CD4-positive, alpha-beta T cell treated with Interleukin-4 for 4 hours (primary cell): Measurements from ENCODE around the gene ABHD5.
A peak's percentile ranks its signal among the peaks of the same experiment; 100 is the strongest.

Source experiments
- DNase-seq: peaks from one replicate; pipeline ENCODE4 v3.0.0-alpha.2; 2020

Gene ABHD5

DNA sequence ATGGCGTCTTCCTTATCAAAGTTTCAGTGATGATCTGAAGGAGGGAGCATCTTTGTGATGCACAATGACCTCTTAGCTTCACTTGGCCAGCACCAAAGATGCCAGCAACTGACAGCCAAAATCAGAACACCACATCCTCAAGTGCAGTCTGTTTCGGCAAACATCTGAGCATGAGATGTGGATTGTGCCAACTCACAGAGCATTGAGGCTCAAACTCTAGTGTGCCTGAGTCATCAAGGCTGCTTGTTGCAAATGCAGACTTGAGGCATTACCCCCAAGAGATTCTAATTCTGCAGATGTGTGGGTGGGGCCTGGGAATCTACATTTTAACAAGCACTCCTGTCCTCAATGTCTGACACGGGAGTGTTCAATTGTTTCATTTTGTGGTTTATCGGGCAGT lies 35.8 kb downstream of the ABHD5 start:
- no peak for DNase-seq

DNA sequence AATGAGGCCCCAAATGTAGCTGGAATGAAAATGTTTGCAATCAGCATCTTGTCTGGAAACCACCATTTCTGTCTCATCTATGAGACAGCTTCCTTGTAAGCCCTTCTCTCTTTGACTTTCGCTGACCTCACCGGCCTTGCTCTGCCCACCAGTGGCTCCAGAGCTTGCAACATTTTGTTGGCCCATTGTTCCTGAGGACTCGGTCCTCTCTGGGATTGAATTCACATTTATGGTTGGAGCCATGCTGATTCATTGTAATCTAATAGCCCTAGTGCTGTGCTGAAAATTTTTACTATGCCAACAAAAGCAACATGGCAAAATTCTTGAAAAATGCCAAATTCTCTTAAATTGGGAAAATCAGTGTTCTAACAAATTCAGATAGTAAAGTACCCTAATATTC lies 37.2 kb downstream of the ABHD5 start:
- no peak for DNase-seq

DNA sequence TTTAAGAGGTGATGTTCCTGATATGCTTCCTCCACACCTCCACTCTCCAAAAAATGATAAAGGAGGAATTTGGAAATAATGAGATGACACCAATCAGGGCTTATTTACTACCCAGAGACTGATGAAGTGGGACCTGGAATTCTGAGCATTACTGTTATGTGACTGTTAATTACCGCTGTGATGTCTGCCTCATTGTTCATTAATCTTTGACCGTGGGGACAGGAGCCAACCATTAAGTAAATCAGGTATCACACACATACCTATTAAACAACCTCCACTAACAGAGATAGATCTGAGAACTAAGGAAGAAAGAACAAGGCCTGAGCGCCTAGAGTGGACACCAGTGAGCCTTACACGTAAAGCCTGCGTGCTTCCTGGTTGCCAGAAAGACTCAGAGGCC lies 37.7 kb downstream of the ABHD5 start:
- no peak for DNase-seq

DNA sequence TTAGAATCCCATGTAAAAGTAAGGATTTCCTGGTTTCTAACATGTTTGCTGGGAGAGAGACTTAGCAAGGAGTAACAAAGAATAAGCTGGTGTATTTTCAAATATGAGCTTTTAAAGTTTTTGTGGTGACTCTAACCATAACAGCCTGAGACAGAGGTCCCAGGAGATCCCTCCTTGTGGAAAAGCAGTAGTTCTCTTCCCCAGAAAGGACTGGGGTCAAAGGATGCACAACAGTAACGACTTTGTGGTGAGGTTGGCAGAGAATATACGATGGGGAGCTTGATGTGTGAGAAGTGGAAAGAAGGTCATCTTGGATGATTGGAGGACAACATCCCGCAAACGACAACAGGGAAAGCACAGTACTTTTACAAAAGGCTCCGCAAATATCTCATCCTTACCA lies 38.2 kb downstream of the ABHD5 start:
- no peak for DNase-seq

DNA sequence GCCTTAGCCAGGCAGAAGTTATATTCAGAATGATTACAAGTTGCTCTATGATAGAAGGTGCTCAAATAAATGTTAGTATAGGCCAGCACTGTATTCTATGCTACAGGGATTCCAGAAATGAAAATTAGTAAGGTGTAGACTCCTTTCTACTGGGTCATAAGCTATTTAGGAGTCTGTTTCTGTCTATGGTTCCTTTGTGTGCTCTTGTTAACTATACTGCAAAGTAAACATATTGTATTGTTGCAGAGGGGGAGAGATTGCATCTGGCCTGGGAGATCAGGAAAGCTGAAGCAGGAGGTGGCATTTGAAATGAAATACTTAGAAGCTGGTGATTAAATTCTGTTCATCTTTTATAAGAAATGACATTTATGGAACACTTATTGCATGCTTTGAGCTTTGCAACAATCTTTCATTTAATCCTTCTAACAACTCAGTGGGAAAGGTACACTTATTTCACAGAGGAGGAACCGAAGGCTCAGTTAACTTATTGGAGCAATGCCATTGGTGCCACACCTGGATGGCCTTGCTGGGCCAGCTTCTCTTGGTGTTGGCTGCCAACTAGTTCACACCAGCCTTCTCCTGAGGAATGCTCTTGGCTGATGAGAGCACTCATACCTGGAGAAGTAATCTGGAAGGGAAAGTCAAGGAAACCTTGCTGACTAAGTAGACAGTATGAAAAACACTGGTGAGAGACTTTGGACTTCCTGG lies 39.1 kb downstream of the ABHD5 start:
- no peak for DNase-seq

DNA sequence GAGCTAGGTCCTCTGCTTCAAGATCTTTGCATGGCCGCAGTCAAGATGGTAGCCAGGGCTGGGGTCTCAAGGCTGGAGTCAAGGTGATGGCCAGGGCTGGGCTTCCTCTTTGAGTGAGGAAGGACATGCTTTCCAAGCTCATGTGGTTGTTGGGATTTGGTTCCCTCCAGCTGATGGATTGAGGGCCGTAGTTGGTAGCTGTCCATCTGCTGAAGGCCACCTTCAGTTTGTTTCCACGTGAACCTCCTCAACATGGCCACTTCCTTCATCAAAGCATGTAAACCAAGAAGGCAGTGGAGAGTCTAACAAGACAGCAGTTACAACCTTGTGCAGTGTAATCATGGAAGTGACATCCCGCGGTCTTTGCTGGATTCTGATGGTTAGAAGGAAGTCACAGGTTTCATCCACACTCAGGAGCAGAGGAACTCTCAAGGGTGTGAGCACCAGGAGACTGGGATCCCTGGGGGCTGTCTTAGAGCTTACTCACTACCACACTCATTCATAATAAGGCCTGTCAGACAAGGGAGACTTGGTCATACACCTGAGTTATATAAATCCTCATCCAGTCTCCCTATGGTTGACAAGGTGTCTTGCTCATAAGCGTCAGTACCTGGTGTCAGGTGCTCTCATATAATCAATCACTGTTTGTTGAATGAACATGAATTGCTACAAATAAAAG lies 42.1 kb downstream of the ABHD5 start:
- DNase-seq, result no peak

DNA sequence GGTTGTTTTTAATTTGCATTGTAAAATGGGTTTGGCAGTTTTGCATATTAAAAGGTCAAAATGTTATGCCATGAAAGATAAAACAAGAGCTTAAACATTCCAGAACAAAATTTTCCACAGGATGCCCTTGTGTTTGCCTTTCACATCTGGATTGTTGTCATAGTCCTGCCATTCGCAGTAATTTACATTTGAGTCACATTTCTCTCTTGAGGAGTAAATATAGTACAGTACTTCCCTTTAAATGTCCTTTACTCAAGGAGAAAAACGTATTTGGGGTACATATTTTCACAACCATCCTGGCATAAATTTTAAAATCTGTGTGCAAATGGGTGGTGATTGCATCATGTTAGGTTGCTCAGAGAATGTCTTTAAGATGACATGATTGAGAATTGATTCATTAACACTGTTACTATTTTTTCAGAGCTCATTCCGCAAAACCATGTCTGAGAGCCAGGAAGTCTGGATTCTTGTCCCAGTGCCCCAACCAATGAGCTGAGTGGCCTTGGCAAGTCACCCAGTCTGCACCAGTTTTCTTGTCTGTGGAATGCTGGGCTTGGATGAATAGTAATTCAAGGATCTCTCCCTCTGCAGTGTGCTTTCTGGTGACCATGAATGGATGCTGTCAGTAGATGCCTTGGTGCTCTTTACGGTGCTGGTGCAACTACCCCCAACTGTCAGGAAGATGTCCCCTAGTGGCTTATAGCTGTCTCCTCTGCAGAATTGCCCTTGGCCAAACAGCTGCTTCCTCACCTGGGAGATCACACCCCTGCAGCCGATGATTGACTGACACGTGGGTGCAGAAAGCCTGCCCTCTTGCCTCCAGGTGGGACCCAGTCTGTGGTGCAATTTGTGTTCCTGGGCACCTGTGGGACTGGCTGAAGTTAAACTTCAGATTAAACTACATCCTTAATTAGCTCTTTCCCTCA lies 43.0 kb downstream of the ABHD5 start:
- DNase-seq, result no peak

DNA sequence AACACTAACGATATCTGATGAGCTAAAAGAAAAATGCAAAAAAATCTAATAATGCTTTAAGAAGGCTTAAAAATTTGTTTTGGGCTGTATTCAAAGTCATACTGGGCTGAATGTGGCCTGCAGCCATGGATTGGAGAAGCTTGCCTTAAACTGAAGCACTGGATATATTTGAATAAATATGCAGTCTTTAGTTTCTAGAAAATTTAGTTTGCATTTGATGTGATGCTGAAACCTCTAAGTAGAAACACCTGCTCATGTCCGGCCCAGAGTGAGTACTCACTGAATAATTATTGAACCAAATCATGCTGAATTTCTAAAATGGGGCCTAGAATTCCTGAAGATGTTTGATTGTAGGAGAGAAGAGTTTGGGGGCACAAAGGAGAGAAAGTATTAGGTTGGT lies 43.9 kb downstream of the ABHD5 start:
- no peak for DNase-seq

DNA sequence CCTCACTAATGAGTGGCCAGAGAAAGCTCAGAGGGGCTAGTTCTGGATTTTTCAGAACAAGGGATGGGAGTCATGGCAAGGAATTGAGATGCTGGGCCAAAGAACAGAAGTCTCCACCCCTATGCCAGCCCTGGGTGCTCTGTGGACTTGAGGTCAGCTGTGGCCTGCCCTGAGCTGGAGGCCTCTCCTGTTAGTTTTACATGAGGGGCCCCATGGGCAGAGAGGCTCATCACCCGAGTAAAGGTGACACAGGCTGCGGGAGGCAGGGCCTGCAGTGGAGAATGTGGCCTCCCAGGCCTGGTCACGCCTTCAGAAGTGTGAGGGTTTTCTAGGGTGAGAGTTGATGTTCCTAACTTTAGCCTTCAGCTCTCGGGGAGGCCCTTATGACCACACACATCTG lies 44.9 kb downstream of the ABHD5 start:
- DNase-seq, result no peak

DNA sequence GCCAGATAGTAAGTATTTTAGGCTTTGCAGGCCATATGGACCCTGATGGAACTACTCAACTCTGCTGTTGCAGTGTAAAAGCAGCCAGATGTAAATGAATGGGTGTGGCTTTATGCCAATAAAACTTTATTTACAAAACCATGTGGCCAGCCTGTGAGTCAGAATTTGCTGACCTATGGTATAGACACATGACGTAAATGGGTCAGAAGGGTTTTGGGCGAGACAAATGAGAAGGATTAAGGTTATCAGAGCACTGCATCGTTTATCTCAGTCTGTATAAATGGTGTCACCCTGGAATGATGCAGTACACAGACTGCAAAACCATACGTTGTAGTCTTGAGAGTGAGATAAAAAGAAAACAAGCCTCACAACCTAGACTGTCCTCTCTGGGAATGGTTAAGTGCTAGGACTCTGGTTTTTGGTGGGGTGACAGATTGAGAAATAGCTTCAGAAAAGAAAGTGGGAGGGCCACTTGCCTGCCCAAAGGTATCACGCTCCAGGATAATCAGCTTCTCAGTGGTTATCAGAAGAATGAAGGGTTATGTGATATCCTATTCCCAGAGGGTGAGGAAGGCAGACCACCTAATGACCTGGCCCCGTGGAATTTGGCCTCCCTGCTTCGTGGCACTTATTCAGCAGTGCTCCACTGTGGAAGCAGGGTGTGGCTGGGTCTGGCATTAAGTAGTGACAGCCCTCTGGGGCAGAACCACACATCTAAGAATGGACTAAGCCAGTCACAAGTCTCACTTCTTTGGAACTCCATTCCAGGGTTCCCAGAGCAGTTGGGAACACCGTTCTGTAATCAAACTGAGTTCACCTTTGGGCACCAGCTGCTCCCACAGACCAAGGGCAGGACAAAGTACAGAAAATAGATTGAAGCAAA lies 46.1 kb downstream of the ABHD5 start:
- DNase-seq, result no peak

DNA sequence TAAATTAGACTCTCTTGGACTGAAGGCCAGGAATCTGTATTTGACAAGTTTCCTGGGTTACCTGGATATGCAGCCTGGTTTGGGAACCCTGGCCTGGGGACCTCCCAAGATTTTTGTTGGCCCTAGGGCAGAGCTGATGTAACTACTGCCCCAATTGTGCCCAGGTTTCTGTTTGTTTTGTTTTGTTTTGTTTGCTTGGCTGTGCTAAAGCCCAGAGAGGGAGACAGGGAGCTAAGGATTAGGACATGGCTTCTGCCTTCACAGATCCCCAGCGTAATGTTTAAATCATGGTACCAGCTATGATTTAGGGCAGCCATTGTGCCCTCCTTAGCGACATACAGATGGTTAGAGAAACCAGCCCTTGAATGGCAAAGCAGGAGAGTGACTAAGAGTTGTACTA lies 47.6 kb downstream of the ABHD5 start:
- DNase-seq, result no peak

DNA sequence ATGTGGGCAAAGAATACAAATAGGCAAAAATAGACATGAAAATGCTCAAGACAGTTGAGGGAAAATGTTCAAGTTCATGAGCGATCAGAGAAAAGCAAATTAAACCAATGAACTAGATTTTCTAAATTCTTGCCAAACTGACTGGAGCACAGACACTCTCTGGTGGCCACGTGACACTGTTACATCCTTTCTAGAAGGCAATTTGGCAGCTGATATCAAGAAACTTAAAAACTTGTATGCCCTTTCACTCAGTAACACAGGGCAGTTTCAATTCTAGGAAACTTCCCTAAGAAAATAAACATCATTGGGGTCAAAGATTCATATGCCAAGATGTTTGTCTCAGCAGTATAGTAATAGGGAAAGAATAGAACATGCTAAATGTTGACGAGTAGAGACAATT lies 52.2 kb downstream of the ABHD5 start:
- no peak for DNase-seq

DNA sequence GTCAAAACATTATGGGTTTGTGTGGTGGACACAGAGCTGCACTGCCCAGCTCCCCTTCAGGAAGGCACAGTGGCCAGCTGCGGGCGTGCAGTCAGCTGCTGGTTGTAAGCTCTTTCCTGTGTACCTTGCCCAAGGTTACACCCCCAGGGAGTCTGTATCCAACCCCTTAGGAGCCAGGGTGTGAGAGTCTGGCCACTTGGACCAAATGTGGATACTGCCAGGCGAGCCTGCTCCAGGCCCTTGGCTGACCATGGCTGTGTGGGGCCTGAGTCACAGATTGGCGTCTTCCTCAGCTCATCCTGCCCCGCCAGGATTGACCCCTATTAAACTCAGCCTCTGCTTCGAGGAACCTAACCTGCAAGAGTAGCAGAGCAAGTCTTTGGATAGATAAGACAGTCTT lies 56.9 kb downstream of the ABHD5 start:
- no peak for DNase-seq

DNA sequence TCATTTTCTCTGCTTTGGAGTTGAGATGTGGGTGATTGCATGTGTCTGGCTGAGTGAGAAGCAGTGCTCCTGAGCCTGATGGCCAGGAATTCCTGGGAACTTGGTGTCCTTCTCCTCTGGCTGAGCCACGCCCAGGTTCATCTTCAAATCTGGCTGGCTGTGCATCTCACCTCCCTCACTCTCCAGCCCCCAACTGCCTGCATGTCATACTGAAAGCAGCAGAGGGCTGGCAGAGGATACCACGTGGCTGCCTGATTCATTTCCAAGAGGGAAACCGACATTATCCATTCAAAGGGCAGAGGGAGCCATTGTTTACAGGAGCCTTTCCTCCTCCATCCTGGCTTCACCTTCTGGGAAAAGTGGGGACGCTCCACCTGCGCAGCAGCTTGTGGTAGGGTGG lies 57.4 kb downstream of the ABHD5 start:
- no peak for DNase-seq

DNA sequence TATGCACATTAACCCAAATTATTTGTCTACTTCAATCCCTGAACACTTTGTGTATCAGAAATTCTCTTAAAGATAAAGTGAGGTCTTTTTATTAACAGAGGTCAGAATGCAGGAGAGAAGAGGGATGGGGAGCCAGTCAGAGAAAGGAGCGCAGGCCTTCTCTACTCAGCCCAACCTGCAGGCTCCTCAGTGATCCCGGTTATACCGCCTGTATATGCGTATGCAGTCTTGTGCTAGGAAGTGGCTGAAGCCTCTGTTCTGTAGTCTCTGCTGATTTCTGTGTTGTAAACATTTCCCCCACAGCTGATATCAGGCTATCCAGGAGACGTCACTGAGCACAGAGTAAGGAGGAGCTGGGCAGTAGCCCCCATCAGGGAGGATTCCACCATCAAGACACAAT lies 57.9 kb downstream of the ABHD5 start:
- no peak for DNase-seq

DNA sequence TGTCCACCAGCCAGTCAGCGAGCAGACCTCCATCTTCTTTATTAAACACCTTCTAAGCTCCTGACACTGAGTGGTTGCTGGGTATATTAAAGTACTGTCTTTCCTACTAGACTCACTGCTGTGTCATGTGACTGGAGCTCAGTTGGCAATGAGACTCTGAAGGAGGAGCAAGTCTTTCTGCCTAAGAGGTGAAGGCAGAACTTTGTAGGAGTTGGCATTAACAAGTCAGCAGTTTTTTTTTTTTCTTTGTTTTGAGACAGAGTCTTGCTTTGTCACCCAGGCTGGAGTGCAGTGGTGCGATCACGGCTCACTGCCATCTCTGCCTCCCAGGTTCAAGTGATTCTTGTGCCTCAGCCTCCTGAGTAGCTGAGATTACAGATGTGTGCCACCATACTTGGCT lies 62.2 kb downstream of the ABHD5 start:
- no peak for DNase-seq

DNA sequence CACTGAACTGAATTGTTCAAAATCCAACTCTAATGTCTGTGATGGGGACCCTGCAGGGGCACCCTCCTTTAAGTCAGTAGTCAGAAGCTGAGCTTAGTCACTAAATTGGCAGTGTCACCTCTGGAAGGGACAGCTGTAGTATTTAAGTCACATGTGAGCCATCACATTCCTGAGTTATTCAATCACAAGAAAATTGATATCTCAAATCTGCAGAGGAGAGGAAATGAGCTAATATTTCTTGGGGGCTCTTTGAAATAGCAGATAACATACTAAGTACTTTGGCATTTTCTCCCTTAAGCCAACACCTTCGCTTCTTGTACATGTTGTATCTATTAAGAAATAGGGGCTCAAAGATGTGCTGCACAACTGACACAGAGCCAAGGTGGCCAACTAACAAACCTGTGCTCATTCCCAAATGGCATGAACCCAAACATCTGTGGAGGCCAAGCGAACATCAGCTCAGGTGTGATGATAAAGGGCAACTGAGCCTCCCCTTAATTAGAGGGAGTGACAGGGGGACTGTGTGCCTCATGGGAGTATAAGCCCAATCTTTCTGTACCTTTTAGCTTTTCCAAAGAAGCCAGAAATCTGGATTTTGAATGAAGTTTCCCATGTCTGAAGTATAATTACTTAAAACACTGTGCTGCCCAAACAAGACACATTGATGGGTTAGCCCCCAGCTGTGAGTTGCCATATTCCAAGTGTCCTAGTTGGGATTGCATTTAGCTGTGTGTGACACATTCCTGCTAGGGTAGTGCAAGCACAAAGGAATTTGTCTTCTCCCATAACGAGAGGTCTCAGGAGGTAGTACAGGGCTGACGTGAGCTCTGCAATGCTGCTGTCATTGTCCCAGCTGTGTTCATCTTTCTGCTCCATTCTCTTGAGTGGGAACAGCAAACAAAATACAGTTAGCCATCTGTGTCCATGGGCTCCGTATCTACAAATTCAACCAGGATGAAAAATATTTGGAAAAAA lies 63.3 kb downstream of the ABHD5 start:
- DNase-seq, result no peak

DNA sequence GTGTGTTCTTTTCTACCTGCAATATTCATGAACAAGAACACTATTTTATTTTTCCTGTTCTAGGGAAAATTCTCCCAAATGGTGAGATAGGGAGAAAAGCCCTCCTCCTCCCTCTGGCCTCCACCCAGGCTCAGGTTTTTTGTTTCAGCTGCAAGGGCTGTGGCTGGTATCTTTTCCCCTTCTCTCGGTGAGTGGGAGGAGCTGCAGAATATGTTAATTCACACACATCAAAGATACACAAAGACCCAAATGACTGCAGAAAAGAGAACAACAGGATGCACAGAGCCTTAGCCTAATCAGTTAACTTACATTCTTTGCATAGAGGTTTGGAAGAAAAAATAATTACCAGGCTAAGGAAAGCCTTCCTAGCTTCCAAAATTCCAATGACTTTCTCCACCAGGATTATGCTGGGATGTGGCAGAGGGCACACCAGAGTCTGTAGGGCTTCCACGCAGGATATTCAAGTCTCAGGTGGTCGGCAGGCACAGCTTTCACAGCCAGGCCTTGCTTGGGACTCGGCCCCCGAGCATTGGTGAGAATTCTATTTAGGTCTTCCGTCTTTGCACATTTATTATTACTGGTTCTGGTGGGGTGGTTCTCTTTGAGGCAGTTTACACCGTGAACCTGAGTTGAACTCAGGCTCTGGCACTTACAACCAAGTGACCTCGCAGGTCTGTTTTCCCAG lies 64.9 kb downstream of the ABHD5 start:
- peak; percentile 43 for DNase-seq

DNA sequence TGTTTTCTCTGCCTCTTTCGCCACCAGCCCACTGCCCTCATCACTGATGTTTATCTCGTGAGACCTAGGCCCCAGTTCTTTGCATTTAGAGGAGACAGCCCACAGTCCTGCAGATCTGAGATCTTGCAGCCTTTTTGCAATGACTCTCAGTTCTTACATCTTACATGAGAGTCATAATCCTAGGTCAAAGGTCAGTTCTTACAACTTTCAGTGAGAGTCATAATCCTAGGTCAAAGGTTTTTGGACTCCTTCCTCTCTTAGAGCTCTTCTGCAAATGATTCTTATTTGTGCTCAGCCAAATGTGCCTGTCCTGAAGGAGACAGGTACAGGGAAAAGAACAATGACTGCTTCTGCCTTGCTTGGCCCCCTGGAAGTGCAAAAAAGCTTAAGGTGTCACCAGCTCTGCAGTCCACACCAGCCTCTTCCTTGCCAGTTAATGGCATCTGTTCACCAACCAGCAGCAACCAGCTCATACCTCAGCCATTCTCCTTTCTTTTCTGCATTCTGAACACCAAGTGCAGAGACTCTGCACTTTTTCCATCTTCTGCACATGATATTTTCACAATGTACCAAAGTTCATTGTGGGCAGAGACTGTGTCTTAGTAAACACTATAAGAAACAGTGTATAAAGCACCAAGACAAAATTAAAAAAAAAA lies 67.1 kb downstream of the ABHD5 start:
- DNase-seq, result no peak

DNA sequence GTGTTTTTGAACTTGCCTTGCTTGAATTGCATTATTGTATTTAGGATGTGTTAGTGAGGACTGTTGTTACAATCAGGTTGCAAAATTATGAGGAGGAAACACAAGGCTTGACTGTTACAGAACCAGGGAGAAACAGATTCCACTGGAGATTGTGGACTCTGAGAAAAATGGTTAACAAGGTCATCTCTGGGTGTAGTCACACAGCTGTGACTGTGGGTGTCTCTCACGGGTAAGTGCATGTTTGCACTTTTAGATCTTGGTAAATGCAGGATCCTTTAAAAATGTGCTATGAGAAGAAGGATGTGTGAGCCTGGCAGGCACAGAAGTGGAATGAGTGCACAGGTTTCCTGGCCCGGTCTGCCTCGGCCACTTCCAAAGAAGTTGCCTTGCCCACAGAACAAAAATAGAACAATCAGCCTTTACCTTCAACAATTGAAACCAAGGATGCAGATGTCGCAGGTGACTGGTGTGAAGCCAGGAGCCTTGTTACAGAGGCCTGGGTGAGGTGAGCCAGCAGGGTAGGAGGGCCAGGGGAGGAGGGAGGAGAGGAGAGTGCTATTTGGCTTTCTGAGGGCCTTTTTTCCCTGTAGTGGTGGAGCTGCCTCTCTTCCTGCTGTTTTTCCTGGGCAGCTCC lies 68.0 kb downstream of the ABHD5 start:
- no peak for DNase-seq
